COLO668 (cell line): Measurements from ENCODE around the gene CSRNP2.
"Not testable (repeated sequence)": the region's sequence is repeated elsewhere in the genome, so short reads cannot be mapped to it uniquely, and the experiment has no call there.

Source experiments
- DNase-seq: peaks from one replicate; lab custom pipeline; 2025; ENCODE audit not compliant: unreplicated experiment; lab: John Stamatoyannopoulos, UW

The CSRNP2 gene

DNA sequence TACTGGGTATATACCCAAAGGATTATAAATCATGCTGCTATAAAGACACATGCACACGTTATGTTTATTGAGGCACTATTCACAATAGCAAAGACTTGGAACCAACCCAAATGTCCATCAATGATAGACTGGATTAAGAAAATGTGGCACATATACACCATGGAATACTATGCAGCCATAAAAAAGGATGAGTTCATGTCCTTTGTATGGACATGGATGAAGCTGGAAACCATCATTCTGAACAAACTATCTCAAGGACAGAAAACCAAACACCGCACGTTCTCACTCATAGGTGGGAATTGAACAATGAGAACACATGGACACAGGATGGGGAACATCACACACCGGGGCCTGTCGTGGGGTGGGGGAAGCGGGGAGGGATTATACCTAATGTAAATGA is 4.5 kb downstream of the CSRNP2 start:
- DNase-seq = not testable (repeated sequence)

DNA sequence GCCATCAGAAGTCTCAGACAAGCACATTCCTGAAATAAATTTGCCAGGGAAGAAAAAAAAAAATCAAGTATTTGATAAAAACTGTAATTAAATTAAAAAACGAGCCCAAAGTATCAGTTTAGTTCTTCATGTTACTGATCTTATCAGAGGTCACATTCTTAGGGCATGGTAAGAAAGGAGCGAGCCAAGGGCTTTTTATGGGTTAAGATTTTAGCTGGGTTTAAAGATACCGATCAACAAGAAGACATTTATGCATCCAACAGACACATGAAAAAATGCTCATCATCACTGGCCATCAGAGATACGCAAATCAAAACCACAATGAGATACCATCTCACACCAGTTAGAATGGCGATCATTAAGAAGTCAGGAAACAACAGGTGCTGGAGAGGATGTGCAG is 5.0 kb downstream of the CSRNP2 start:
- DNase-seq = not testable (repeated sequence)

DNA sequence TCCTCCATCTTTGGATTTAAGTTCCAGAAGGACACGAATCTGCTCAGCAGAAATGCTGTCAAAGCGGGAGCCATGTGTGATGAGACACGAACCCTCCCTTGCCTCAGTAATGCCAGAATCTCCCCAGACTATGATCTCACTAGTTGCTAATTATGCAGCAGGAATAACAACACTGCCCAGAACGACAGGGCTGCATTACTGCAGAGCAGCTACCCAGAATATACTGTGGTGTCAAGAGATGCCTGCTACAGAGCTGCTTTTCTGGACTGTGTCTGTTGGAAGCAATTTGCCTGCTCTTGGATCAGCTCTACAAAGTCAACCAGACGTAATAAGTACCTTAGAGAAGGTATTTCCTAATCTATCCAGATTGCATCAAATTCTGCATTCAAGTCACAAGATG is 5.5 kb downstream of the CSRNP2 start:
- DNase-seq = no peak

DNA sequence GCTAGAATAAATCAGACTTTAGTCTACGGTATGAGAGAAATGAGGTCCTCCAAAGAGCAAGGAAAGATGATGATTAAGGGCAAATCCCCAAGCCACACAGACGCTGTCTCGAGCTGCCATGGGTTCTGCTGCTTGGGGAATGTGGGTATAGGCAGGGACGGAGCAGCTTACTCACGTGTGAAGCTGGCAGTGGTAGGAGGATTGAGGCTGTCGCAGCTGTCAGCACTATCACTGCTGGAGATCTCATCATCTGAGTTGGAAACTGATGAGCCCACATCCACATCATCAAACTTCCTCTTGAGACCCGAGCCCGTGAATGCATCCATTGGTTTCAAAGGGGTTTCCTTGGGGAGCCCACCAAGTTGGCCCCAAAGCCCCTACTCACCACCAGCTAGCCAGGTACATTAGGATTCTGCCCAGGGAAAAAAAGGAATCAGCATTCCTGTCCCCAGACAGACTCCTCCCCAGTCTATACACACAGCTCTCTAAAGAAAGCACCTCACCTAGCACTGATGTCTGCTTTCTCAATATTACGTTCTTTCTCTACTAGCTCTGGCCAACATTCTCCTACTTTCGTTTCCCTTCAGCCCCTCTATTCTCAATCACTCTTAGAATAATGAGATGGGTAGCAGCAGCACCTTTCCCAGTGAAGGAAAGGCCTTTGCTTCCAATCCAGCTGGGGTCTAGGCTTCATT is 7.0 kb downstream of the CSRNP2 start:
- no peak for DNase-seq

DNA sequence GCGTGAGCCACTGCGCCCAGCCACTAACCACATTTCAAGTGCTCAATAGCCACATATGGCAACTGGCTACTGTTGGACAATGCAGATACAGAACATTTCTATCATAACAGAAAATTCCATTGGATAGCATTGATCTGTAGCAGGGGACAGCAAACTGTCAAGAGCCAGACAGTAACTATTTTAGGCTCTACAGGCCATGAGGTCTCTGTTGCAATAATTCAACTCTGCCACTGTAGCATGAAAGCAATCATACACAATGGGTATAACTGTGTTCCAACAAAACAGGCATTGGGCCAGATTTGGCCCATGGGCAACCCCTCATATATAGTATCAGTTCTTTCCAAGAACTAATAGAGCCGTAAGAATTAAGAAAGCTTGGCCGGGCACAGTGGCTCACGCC is 8.0 kb downstream of the CSRNP2 start:
- no peak for DNase-seq

DNA sequence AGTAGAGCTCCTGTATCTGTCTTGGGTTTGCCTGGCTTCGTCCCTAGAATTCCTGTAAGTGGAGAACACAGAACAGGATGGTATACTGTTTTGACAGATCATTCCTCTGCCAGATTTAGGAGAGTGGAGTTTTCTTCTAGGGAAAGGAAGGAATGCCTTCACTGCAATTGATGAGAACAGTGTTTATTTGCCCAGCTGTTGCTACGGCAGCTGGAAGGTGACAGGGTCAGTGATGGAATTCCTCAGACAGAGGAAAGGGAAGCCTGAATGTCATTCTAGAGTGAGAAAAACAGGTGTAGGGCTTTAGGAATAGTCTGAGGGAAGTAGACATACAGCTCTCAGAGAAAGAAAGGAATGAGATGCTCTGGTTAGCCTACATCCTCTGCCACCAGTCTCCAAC is 11.7 kb downstream of the CSRNP2 start:
- no peak for DNase-seq

DNA sequence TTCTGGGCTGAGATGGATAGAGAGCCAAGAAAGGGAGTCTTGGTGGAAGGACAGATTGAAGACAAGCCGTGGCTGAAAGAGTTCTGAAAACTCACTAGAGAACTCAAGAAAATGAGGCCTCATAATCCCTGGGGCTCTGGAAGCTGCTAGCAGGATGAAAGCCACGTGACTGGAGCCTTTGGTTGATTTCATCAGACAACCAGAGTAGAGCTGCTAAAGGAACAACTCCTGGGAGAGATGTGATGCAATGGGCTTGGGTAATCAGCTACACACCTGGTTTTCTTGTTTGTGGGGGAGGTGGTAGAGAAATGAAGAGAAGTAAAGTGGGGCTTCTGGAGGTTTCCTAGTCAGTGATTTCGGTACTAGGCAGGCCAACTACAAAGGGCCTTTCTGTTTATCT is 13.4 kb downstream of the CSRNP2 start:
- DNase-seq = no peak

DNA sequence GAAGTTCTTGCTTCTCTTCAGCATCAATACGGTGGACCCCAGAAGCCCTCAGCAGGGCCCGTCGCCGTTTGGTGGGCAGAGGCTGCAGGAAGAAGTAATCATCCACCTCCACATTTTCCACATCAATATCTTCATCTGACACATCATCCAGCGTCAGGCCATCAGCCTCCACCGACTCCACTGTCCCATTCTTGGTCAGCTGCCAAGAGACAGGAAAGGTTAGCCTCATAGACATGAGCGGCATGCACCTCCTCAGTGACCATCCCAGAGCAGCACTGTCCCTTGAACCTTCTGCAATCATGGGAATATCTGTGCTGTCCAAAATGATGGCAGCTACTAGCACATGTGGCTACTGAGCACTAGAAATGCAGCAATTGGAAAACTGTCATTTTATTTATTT is 15.6 kb downstream of the CSRNP2 start:
- no peak for DNase-seq

DNA sequence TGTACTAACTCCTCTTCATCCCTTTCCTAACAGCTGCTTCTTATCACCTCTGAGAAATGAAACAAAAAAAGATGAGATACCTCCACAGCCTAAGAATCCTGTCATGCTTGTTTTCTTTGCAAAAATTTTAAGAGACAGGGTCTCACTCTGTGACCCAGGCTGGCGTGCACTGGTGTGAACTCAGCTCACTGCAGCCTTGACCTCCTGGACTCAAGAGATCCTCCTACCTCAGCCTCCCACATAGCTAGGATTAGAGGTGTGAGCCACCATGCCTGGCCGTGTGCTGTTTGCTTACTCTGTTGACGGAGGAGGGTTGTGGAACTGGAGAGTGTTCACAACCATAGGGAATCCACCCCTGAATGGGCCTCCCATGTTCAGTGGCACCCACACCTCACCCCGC is 16.2 kb downstream of the CSRNP2 start:
- no peak for DNase-seq

DNA sequence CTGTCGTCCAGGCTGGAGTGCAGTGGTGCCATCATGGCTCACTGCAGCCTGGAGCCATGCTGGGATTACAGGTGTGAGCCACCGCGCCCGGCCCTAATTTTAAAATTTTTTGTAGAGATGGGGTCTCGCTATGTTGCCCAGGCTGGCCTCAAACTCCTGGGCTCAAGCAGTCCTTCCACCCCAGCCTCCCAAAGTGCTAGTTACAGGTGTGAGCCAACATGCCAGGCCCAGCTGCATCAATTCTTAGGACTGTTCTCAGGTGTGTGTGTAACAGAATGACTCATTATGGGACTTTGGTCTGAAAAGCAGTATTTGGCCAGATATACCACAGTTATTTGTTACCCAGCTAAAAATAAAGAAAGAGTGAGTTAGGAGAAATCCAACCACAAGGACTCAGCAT is 17.9 kb downstream of the CSRNP2 start:
- DNase-seq = no peak

DNA sequence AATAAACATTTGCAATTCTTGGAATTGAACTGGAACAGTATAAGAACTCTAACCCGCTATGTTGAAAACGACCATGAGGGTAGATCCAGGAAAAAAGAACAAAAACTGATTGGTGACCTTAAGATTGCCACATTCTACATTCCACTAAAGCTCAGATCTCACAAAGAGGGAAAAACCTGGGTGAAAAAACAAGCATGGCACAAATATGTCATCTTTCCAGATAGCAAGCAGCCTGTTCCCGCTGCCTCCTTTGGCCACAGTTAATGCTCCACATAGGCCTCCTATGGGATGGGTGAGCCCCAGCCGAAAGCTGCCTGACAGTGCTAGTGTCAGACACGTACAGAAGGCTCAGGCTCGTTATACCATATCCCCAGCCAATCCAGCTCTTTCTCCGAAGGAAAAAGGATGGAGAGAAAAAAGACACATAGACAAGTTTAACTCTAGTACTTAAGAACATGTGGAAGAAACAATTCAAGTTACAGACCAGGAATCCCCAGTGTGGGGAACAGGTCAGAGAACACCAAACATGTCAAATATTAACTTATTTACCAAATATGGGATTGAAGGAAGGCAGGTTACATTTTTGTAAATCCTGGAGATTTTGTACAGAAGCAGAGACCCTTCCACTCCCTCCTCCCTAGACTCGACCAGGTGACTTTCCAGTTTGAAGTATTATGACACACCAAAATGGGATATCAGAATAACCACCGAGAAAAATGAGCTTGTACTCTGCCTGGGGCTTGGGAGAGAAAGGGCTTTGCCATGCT is 20.6 kb downstream of the CSRNP2 start:
- DNase-seq = no peak

DNA sequence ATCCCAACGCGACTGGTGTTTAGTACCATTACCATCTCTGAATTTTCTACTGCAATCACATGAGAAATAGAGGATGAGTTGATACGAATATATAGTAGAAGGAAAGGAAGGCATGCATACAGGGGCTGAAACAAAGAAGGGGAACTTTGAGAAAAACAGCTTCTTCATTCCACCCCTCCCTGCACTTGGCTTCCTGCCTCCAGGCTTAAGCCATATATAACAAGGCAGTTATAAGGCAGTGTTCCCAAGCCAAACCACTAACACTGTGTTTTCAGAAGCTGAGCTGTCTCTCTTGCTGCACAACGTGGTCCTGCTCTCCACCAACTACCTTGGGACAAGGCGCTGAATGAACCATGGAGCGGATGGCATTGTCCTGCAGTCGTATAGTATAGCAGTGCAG is 24.3 kb downstream of the CSRNP2 start:
- DNase-seq = no peak

DNA sequence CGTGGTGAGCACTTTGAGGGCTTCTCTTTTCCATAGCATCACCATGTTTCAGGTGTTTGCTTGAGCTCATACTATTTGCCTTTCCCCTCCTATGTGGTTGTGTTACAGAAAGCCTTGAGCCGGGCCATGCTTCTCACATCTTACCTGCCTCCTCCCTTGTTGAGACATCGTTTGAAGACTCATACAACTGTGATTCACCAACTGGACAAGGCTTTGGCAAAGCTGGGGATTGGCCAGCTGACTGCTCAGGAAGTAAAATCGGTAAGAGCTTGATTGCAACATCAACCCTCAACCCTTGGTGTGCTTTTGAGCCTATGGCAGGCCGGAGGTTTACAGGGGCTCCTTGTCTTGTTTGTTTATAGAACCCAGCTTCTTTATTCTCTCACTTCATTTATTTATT is 27.2 kb downstream of the CSRNP2 start:
- DNase-seq = no peak

DNA sequence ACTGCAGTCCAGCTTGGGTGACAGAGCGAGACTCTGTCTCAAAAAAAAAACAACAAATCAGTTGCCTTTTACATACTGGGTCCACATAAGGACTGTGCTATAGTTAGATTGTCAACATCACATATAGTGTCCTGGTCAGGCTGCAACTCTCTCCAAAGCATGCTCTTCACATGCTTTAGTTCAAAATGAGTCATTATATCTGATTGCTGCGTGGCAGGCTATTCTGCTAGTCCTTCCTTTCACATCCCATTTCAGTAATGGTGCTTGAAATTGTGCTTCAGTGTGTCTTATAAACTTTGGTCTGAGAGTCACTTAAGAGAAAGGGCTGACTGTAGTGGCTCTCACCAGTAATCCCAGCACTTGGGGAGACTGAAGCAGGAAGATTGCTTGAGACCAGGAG is 28.3 kb downstream of the CSRNP2 start:
- no peak for DNase-seq

DNA sequence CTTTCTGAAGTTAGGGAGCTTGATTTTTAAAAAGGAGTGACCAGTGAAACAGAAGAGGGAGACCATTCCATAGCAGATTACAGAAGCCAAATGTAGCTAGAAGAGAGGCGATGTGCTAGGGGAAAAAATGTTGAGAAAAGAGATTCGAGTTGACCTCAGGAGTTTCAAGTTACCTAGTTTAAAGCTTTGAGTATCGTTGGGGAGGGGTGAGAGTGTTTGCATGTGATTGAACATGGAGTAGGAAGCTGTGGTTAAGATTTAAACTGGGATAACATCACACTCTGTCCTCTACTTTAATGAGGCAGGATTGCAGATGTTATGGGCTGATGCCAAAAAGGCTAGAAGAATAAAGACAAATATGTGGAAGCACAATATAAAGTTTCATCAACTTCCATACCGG is 31.6 kb downstream of the CSRNP2 start:
- no peak for DNase-seq

DNA sequence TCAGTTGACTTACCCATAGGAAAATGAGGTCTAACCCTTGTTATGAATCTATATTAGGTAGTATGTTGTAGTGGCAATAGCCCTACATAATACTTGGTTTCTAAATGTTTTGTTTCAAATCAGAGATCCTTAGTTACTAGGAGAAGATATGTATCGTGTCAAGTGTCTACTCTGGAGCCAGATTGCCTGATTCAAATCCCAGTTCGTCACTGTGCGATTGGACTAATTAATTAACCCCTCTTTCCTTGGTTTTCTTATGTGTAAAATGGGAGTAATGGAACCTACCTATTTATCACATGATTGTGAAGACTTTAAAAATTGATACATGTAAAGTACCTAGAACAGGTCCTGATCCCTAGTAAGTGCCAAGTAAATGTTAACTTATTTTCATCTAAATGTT is 33.9 kb downstream of the CSRNP2 start:
- DNase-seq = no peak

DNA sequence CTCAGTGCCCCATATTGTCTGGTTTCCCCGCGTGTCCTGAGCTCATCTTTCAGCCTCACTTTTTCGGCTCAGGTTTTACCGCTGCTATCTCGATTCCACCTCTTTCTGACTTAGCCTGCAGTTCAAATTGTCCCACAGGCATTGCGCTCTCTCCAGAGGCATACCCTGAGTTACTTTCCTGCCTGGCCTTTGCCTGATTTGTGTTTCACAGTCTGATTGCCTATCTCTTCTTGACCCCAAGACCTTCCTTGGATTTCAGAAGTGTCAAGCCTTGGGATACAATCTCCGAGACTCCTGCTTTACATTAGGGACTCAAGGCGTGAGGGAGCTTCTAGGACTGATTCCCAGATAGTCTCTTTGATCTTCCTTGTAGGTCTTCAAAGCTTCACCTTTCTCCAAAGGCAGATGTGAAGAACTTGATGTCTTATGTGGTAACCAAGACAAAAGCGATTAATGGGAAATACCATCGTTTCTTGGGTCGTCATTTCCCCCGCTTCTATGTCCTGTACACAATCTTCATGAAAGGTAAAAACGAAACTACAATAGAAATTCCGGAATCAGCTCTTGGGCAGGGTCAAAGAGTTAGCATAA is 34.6 kb downstream of the CSRNP2 start:
- DNase-seq = no peak

DNA sequence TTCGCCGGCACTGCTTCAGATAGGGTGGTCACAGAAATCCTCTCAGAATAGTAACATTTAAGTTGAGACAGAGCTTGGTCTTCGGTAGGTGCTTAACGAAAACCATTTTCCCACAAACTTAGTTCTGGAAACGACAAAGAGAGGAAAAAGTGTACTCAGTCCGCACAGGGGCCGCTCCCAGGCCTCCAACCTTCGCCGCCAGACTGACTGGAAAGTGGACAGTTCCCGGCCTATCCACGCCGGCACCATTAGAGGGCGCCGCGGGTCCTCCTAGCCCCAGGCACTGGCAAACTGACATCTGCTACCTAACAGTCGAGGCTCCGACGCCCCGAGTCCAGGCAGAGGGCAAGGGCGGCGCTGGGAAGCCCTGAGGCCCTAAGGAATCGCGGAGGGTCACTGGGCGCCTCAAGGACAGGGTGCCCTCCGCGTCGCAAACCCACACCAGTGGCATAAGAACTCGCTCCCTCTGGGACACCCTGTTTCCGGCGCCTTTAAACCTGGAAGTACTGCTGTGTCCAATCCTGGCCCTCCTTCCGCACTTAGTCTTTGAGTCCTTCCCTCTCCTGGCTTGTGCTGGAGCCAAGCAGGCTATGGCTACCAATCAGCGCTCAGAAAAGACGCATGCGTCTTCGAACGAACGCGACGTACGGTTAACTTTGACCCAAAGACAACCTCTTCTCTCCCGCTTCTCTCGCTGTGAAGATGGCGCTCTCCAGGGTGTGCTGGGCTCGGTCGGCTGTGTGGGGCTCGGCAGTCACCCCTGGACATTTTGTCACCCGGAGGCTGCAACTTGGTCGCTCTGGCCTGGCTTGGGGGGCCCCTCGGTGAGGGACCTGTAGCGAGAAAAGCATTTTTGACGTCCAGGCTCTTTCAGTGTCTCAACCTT is 35.5 kb downstream of the CSRNP2 start, which contains the start of gene LETMD1:
Gene LETMD1, plus strand, starts transcription at position 673 of the 886 bp plus-strand sequence. Its CDS starts 30 bp downstream, at position 703.
- DNase-seq = peak; percentile 83

DNA sequence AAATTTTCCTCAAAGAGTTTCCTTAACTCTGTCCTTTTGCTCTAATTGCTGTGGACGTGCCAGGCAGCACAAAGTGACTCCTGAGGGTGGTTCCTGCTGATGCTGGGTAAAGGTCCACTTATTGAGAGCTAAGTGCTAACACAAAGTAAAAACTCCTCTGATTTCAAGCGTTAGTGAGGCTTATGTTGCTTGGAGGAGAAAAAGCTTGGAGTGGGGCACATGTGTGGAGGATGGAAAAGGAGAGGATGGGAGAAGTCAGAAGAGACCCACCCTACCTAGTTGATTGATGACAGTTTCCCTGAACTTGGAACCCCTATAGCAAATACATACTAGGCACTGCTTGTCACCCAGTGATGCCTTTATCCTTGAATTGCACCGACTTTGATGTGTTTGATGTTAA is 47.1 kb downstream of the CSRNP2 start:
- no peak for DNase-seq

DNA sequence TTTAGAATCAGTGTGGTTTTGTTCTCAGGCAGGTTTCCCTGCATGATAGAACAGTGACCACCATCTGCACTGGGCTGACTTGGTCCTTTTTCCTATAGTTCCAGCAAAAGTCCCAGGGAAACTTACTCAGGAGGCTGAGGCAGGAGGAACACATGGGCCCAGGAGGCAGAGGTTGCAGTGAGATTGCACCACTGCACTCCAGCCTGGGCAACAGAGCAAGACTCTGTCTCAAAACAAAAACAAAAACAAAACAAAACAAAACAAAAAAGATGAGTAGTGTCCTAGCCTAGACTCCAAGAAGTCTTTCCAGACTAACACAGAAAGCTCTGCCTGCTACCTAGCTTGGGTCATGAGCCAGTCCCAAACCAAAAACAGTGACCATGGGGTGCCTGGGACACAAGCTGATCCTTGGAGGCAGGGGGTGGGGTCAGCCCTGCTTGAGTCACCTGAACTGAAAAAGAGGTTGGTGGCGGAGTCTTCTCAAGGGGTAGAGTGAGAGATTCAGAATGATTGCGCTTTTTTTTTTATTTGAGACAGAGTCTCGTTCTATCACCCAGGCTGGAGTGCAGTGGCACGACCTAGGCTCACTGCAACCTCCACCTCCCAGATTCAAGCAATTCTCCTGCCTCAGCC is 49.8 kb downstream of the CSRNP2 start:
- DNase-seq = no peak

DNA sequence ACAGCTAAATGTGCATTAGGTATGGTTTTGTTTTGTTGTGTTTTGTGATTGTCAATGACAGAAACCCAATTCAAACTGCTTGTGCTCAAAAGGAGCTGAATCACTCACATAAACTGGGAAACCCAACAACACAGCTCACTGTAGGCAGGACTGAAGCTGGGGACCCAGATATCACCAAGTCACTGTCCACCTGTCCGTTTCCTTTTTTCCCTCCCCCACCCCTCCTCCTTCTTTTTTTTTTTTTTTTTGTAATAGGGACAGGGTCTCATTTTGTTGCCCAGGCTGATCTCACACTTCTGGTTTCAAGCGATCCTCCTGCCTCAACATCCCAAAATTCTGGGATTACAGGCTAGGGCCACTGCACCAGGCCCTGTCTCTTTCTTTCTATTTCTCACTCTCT is 50.3 kb downstream of the CSRNP2 start:
- no peak for DNase-seq
